RCC 7860 (cell line): ENCODE measurements around the gene FAM170B.

Experiments used
- DNase-seq: peaks from one replicate; pipeline ENCODE4 v3.0.0-alpha.2; 2015; ENCODE audit warnings: low spot score
- FAIRE-seq: peaks from 2 replicates; lab custom pipeline; 2012; peaks lifted over from hg19 to GRCh38; lab: Jason Lieb, UNC

Gene FAM170B

GRCh38 chr10:49109669-49110340 is 24.0 kb downstream of the FAM170B start:
- no peak for DNase-seq
- FAIRE-seq, result no peak

GRCh38 chr10:49108656-49109055 is 25.2 kb downstream of the FAM170B start:
- DNase-seq (no peak), FAIRE-seq (no peak)

- no peak for DNase-seq
- FAIRE-seq, result no peak
Measured at GRCh38 chr10:49107887-49108267, 25.9 kb downstream of the FAM170B start.

- no peak for FAIRE-seq
- no peak for DNase-seq
Measured at GRCh38 chr10:49107111-49107886, 26.5 kb downstream of the FAM170B start.

- DNase-seq, result no peak
- no peak for FAIRE-seq
Measured at GRCh38 chr10:49106451-49106850, 27.4 kb downstream of the FAM170B start.

GRCh38 chr10:49105076-49105475 is 28.7 kb downstream of the FAM170B start:
- DNase-seq, result no peak
- no peak for FAIRE-seq

GRCh38 chr10:49104323-49104722 is 29.5 kb downstream of the FAM170B start:
- DNase-seq (no peak), FAIRE-seq (no peak)

- FAIRE-seq, result no peak
Measured at GRCh38 chr10:49103761-49104160, 30.1 kb downstream of the FAM170B start.

GRCh38 chr10:49099046-49099445 is 34.8 kb downstream of the FAM170B start:
- DNase-seq (no peak), FAIRE-seq (no peak)

More at GRCh38 chr10:49103761-49104160, 30.1 kb downstream of the FAM170B start:
- DNase-seq, result no peak

- FAIRE-seq (no peak), DNase-seq (no peak)
Measured at GRCh38 chr10:49096890-49097445, 36.9 kb downstream of the FAM170B start.

GRCh38 chr10:49094646-49095045 is 39.2 kb downstream of the FAM170B start:
- FAIRE-seq, result no peak

GRCh38 chr10:49093922-49094321 is 39.9 kb downstream of the FAM170B start:
- FAIRE-seq (no peak), DNase-seq (no peak)

More at GRCh38 chr10:49094646-49095045, 39.2 kb downstream of the FAM170B start:
- DNase-seq, result no peak

- DNase-seq (no peak), FAIRE-seq (no peak)
Measured at GRCh38 chr10:49092477-49092876, 41.3 kb downstream of the FAM170B start.

- no peak for DNase-seq
- no peak for FAIRE-seq
Measured at GRCh38 chr10:49091450-49092210, 42.2 kb downstream of the FAM170B start.

- no peak for FAIRE-seq
- no peak for DNase-seq
Measured at GRCh38 chr10:49090696-49091380, 43.0 kb downstream of the FAM170B start.

GRCh38 chr10:49090189-49090575 is 43.6 kb downstream of the FAM170B start:
- DNase-seq, result no peak
- FAIRE-seq, result no peak

- FAIRE-seq, result no peak
- no peak for DNase-seq
Measured at GRCh38 chr10:49089557-49090188, 44.1 kb downstream of the FAM170B start.

- FAIRE-seq (no peak), DNase-seq (no peak)
Measured at GRCh38 chr10:49089152-49089551, 44.7 kb downstream of the FAM170B start.

- no peak for FAIRE-seq
- no peak for DNase-seq
Measured at GRCh38 chr10:49086889-49087288, 46.9 kb downstream of the FAM170B start.

GRCh38 chr10:49083261-49083660 is 50.6 kb downstream of the FAM170B start:
- FAIRE-seq (no peak), DNase-seq (no peak)
